Skin of body (tissue), 2 donors: ENCODE results near the gene CXCL16. TPM values are rescaled to one million over a fixed set of nuclear protein-coding genes. Genes with fewer than 3 reads are reported as not detected.

Source experiments
- DNase-seq: peaks from one replicate; lab custom pipeline; 2025; lab: John Stamatoyannopoulos, UW
- total RNA-seq: library from RNA; depleted of rRNA; stranded (reverse); fragments of >200 nt; gene quantifications from one replicate; pipeline ENCODE4 v1.2.3, GENCODE V29; 2014

CXCL16 gene
- 6.5 TPM for total RNA-seq

DNA sequence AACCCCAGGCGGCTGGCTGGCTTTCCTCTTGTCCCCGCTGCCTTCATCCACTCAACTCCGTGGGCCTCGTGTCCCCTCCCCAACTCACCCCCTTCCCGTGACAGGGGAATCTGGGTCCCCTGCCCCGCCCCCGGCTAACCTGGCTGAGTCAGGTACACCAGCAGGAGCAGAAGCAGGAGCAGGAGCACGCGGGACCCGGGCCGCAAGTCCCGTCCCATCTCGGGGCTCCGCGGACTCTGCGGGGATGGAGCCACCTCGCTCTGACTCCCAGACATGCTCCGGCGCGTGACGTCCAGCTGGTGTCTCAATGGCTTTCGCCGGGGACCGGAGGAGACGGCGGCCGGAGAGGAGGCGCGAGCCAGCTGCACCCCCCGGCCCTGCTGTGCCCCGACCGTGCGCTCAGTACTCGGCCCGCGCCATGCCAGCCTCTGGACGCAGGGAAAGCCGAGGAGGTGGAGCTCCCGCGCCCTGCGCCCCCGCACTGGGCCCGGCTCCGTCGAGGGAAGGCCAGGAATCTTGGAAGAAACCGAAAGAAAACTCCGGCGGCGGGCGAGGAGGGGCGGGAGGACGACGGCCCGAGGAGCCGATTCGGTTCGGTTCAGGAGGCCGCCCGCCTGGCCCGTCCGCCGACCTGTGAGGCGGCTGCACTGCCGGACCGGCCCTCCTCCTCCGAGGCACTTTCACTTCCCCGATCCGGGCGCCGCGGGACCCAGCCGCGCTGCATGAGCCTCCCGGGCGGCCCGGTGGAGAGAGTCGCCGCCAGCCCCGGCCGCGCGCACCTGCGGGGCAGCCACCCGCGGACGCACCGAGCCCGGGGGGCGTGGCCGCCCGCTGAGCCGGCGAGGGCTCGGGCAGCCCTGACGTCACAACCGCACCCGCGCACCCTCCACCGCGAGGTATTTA is at the start of gene CXCL16, which contains the start of gene ZMYND15:
CXCL16 (minus strand) TSS at position 807 of the 903 bp plus-strand sequence; CDS start at position 218, 589 bp downstream.
ZMYND15 (plus strand) TSS at position 712 of the 903 bp plus-strand sequence. CDS start 716 bp downstream, outside the sequence.
- no peak for DNase-seq

- DNase-seq, result no peak
These were observed 49.3 kb upstream of the CXCL16 start, which contains the start of gene GLTPD2 for GRCh38 chr17:4788807-4789700. Gene GLTPD2 (plus strand): TSS chr17:4788964. CDS start chr17:4789012, 48 bp downstream.

DNA sequence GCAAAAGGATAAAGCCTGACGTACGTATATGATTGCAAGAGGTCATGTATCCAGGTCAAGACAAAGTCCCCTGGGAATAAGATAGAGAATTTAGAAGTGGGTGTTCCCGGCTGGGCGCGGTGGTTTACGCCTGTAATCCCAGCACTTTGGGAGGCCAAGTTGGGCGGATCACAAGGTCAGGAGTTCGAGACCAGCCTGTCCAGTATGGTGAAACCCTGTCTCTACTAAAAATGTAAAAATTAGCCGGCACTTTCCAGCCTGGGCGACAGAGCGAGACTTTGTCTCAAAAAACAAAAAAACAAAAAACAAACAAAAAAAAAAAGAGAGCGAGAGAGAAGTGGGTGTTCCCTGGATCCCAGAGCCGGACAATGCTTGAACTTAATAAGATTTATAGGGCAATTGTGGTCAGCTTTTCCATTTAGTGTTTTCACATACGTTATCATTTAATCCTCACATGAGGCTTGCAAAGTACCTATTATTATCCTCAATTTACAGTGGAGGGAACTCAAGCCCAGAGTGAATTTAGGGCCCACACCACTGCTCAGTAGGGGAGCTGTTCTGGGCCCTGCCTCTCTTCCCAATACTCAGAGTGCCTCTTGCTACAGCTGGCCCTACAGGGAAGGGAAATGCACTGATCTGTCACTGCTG is 48.6 kb upstream of the CXCL16 start:
- no peak for DNase-seq

DNA sequence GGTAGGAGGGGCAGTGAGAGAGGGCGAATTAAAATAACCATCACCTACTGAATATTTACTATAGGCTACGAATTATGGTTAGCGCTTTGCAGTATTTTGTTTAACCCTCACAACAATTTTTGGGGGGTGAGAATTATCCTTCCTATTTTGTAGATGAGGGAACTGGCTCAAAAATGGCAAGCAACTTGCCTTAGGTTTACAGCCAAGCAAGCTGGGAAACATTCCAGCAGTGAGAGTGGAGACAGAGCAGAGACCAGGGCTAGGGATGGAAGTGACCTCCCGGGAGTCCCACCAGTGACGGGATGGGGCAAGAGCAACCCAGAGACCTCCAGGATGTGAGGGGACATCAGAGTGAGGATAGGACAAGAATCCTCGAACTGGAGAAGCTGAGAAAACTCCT is 46.8 kb upstream of the CXCL16 start:
- DNase-seq, result no peak

DNA sequence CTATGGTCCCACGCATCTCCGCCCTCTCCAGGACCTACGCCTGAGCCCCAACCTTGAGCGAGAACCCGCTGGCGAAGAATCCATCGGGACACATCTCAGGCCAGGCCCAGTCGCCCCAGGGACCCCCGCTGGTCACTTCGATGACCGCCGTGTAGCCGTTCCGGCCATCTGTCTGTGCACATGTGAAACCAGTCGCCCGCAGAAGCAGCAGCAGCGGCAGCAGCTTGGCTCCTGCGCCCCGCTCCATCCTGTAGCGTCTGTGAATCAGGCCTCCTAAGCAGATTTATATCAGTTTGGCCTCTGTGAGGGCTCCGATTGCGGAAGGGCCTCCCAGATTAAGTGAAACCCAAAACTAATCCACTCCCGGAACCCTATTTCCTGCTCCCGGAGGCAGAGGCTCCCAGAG is 46.4 kb upstream of the CXCL16 start, which contains the start of gene VMO1:
VMO1 (minus strand) TSS at position 259 of the 406 bp plus-strand sequence; CDS start at position 247, 12 bp downstream.
- DNase-seq, result no peak

GRCh38 chr17:4785311-4786105 is 45.8 kb upstream of the CXCL16 start:
- DNase-seq, result no peak

DNA sequence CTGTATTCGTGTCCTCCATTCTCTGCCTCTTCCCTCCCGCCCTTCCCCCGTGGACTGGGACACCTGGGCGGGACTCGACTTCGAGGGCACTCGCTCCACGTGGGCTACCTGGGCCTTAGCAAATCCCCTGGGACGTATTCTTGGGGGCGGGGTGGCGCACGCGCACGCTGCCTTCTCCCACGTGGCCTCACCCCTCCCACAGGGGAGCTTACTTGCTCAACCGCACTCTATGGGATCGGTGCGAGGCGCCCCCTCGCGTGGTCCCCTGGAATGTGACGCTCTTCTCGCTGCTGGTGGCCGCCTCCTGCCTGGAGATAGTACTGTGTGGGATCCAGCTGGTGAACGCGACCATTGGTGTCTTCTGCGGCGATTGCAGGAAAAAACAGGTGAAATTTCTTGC is 42.9 kb upstream of the CXCL16 start:
- no peak for DNase-seq

- DNase-seq, result no peak
These were observed 40.7 kb upstream of the CXCL16 start for GRCh38 chr17:4780325-4780955.

- no peak for DNase-seq
These were observed 38.4 kb upstream of the CXCL16 start for GRCh38 chr17:4777969-4778760.

DNA sequence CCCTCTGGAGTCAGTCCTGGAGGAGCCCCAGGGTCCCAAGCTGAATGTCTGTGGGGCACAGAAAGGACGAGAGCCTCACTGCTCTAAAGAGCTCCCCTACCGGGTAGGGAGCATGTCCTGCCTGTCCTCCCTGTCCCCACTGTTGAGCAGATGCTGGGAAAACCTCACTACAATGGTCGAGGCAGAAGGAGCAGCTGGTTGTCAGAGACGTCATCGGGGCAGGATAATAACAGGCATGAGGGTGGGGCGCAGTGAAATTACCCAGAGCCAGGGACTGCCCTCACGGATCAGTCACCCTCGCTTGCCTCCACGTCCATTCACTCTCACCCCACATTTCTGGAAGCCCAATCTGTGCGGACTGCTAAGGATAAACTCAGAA is 32.5 kb upstream of the CXCL16 start:
- no peak for DNase-seq

GRCh38 chr17:4771519-4772234 is 31.9 kb upstream of the CXCL16 start, which contains the start of gene TM4SF5:
Gene TM4SF5 (plus strand): TSS chr17:4771886. CDS start chr17:4771923, 37 bp downstream.
- no peak for DNase-seq

DNA sequence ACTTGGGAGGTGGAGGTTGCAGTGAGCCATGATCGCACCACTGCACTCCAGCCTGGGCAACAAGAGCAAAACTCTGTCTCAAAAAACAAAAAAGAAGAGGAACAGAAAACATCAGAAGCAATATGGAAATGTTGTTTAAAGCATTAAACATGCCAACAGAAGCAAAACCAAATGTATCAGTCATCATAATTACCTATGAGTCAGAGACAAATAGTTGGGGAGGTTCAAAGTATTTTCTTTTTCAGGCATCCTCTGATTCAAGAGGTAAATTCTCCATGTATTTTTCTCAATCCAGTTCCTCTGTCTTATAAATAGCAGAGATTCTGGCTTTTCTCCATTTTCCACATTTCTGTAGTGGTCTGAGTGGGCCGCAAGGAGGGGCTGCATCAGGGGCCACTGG is 29.9 kb upstream of the CXCL16 start:
- no peak for DNase-seq

DNA sequence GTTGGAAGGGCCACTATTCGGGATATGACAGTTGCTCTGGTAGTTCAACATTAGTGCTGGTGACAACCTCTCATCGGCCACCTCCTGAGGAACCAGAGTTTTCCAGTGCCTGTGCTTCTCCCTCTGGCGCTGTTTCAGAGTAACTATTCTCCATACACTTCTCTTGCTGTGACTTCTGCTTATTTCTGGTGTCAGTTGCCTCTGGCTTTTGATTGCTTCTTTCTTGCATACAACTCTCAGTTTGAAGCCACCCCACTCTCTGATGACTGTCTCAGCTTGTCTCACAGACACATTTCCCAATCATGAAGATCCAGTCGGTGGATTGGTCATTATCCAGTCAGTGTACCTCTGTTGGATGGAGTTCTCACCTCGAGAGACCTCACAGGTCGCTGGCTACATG is 28.6 kb upstream of the CXCL16 start:
- DNase-seq, result no peak

DNA sequence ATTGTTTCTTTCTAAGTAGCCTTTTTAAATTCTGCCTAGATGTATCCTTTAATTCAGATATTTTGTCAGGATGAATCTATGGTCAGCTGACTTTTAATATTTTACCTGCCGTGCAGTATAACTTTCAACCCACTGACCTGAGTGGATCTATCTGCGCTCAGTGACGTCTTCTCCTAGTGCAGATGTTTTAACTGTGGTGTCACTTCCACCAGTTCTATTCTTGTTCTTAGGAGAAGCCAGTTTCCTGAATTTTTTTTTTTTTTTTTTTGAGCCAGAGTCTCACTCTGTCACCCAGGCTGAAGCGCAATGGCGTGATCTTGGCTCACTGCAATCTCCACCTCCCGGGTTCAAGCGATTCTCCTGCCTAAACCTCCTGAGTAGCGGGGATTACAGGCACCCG is 27.0 kb upstream of the CXCL16 start:
- DNase-seq, result no peak

GRCh38 chr17:4766201-4766600 is 26.5 kb upstream of the CXCL16 start:
- no peak for DNase-seq

GRCh38 chr17:4764595-4764994 is 24.9 kb upstream of the CXCL16 start:
- DNase-seq, result no peak

DNA sequence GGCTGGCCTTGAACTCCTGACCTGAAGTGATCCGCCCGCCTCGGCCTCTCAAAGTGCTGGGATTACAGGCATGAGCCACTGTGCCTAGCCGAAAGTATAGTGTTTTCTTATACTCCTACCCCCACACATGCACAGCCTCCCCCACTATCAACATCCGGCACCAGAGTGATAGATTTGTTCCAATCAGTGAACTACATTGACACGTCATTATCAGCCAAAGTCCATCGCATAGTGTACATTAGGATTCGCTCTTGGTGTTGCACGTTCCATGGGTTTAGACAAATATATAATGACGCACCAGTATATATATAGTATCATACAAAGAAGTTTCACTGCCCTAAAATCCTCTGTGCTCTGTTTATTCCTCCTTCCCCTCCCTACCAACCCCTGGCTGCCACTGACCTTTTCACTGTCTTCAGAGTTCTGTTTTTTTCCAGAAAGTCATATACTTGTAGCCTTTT is 20.1 kb upstream of the CXCL16 start:
- DNase-seq, result no peak

DNA sequence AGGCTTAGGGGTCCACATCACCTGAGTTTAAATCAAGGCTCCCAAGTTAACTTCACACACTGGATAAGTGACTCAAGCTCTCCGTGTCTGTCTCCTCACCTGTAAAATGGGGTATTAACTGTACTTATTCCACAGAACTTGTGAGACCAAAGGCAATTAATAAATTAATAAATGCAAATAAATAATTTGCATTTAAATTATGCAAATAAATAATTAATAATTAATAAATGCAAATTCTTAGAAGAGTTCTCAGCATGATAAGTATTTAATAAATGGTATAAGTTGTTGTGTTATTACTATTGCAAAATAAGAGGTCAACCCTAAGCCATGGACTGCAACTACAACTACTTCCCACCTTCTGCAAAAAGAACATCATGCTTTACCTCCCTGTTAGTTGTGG is 13.7 kb upstream of the CXCL16 start:
- no peak for DNase-seq
